Activated T-helper 17 cell treated with anti-CD3 and anti-CD28 coated beads, Interleukin-2, amount 50 U/mL, for 72 hours (primary cell): Measurements from ENCODE around the gene CD8B. TPM values are rescaled to one million over a fixed set of nuclear protein-coding genes. Genes with fewer than 3 reads are reported as not detected.
A peak's percentile ranks its signal among the peaks of the same experiment; 100 is the strongest.
"Not testable (repeated sequence)": the region's sequence is repeated elsewhere in the genome, so short reads cannot be mapped to it uniquely, and the experiment has no call there.

Experiments used
- ATAC-seq: fragments of 150-1000 bp; cut with Tn5 transposase; replicated peaks from 2 replicates; pipeline ENCODE4 v1.10.0; 2021; ENCODE audit warnings: mild to moderate bottlenecking, moderate library complexity
- H3K27ac Mint-ChIP-seq: one replicate; pipeline ENCODE4 v1.8.0; 2022; ENCODE audit warnings: mixed read lengths
- H3K27me3 Mint-ChIP-seq: one replicate; pipeline ENCODE4 v1.8.0; 2022; ENCODE audit warnings: mixed read lengths
- H3K36me3 Mint-ChIP-seq: one replicate; pipeline ENCODE4 v1.8.0; 2022; ENCODE audit warnings: low read depth, mild to moderate bottlenecking, mixed read lengths
- H3K4me1 Mint-ChIP-seq: one replicate; pipeline ENCODE4 v1.8.0; 2022; ENCODE audit warnings: mixed read lengths
- H3K4me3 Mint-ChIP-seq: one replicate; pipeline ENCODE4 v1.8.0; 2022; ENCODE audit warnings: mild to moderate bottlenecking, mixed read lengths
- H3K9me3 Mint-ChIP-seq: one replicate; pipeline ENCODE4 v1.8.0; 2022; ENCODE audit warnings: mixed read lengths
- total RNA-seq, 2 donors: library from RNA; stranded (reverse); gene quantifications; one replicate each; pipeline ENCODE4 v1.2.3, GENCODE V29; 2022

The CD8B gene
- under 1 TPM in 1 of 2 donors, not detected in 1; 0.63 TPM for total RNA-seq

DNA sequence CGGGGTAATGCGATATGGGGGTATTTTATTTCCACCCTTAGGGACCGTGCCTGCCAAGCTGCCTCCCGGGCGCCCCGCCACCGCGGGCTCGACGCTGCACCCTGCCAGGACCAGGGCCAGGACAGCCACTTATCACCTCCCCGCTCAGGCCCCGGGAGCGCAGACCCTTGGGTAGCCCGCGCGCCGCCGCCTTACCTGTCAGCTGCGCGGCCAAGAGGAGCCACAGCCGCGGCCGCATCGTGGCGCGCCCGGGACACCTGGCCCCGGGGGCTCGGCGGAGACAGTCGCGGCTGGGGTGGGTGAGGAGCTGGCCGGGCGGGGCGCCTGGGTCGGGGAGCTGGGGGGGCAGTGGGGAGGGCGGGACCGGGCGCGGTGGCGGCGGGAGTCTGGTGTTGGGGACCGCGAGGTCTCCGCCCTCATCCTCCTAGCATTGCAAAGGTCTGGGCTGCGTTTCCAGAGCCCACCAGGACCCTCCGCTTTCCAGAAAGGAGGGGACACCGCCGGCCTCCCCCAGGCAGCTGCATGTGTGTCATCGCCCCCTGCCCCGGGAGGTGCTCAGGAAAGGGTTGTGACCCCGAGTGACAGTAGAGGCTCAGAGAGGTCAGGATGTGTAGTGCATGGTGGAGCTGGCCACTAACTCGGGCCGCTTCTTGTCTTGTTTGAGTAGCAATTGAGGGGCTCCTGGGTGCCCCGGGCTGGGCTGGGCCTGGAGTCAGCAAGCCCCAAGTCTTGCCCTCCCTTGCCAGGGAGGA lies at the start of gene CD8B:
Gene CD8B, minus strand, starts transcription at position 259 of the 752 bp plus-strand sequence. Its CDS starts 21 bp downstream, at position 238.
- H3K36me3 Mint-ChIP-seq, H3K4me3 Mint-ChIP-seq, H3K27ac Mint-ChIP-seq, H3K4me1 Mint-ChIP-seq, ATAC-seq, H3K9me3 Mint-ChIP-seq: not testable (repeated sequence)
- H3K27me3 Mint-ChIP-seq, result peaks cover 15% of the 10 kb centered on the region

- ATAC-seq, H3K27ac Mint-ChIP-seq, H3K36me3 Mint-ChIP-seq, H3K4me1 Mint-ChIP-seq, H3K9me3 Mint-ChIP-seq, H3K27me3 Mint-ChIP-seq, H3K4me3 Mint-ChIP-seq: not testable (repeated sequence)
Measured at GRCh38 chr2:86905868-86906267, 44.2 kb upstream of the CD8B start.

- not testable (repeated sequence) for H3K4me1 Mint-ChIP-seq, ATAC-seq, H3K9me3 Mint-ChIP-seq, H3K27me3 Mint-ChIP-seq, H3K36me3 Mint-ChIP-seq, H3K27ac Mint-ChIP-seq, H3K4me3 Mint-ChIP-seq
Measured at GRCh38 chr2:86900687-86901086, 39.0 kb upstream of the CD8B start.

DNA sequence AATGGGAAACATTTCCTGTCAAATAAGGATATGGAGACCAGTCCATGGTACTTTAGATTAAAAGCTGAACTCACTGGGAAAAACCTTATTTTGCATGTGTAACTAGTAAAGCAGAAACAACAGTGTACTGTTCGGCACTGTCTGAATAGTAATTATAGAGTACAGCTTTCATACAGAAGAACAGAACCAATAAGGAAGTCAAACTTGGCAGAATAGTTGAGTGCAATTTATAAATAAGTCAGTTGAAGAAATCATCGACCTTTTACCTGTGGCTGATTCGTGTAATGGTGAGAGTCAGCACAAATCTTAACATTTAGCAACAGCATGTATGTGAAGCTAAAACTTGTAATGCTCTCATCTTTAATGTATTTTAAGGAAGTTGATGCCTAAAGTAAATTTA lies 24.3 kb upstream of the CD8B start:
- H3K27ac Mint-ChIP-seq, H3K9me3 Mint-ChIP-seq, ATAC-seq, H3K4me3 Mint-ChIP-seq, H3K27me3 Mint-ChIP-seq, H3K36me3 Mint-ChIP-seq, H3K4me1 Mint-ChIP-seq: not testable (repeated sequence)

GRCh38 chr2:86882865-86883264 lies 21.2 kb upstream of the CD8B start:
- H3K4me1 Mint-ChIP-seq, H3K27ac Mint-ChIP-seq, H3K27me3 Mint-ChIP-seq, H3K4me3 Mint-ChIP-seq, H3K36me3 Mint-ChIP-seq, H3K9me3 Mint-ChIP-seq, ATAC-seq: not testable (repeated sequence)

DNA sequence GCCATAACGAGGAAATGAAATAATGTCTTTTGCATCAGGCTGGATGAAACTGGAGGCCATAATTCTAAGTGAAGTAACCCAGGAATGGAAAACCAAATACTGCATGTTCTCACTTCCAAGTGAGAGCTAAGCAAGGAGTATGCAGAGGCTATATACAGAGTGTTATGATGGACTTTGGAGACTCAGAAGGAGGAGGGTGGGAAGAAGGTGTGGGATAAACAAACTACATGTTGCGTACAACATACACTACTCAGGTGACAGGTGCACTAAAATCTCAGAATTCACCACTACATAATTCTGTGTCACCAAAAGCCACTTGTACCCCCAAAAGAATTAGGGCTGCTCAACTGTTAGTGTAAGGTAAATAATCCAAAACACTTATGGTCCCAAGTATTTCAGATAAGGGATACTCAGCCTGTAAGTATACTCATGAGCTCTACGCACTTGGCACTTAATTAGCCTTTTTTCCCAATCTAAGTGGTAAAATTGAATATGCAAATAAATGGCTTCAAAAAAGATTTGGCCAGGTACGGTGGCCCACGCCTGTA lies 20.5 kb upstream of the CD8B start:
- not testable (repeated sequence) for H3K4me3 Mint-ChIP-seq, H3K27ac Mint-ChIP-seq, H3K4me1 Mint-ChIP-seq, H3K36me3 Mint-ChIP-seq, H3K27me3 Mint-ChIP-seq, H3K9me3 Mint-ChIP-seq, ATAC-seq

- H3K27me3 Mint-ChIP-seq, ATAC-seq, H3K27ac Mint-ChIP-seq, H3K4me3 Mint-ChIP-seq, H3K4me1 Mint-ChIP-seq, H3K36me3 Mint-ChIP-seq, H3K9me3 Mint-ChIP-seq: not testable (repeated sequence)
Measured at GRCh38 chr2:86878986-86879385, 17.3 kb upstream of the CD8B start.

- not testable (repeated sequence) for H3K27ac Mint-ChIP-seq, H3K4me3 Mint-ChIP-seq, H3K27me3 Mint-ChIP-seq, H3K9me3 Mint-ChIP-seq, H3K4me1 Mint-ChIP-seq, H3K36me3 Mint-ChIP-seq
- peak; percentile 39 for ATAC-seq
Measured at GRCh38 chr2:86870941-86871340, 9.3 kb upstream of the CD8B start.

DNA sequence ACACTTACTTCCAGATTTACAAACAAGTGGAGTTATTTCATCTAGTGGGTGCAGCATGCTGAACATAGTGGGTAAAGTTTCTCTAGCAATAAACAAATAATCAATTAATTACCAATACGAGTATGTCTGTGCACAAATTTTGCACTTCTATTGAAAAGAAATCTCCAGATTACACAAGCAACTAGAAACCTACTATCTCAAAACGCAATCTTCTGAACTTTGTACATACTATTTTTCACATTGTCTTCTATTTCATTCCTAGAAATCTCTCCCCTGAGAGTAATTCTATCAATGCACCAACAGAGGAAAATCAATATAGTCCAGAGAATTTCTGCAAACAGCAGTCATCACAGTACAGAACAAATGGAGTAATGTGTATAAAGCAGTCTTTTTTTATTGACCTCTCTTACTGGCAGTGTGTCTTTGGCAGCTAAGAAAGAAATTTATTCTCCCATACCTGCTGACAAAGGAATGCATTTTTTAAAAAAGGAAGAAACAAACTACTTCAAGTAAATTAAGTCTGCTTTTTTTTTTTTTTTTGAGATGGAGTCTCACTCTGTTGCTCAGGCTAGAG lies 7.3 kb upstream of the CD8B start:
- not testable (repeated sequence) for H3K27ac Mint-ChIP-seq, ATAC-seq, H3K36me3 Mint-ChIP-seq, H3K27me3 Mint-ChIP-seq, H3K4me3 Mint-ChIP-seq, H3K9me3 Mint-ChIP-seq, H3K4me1 Mint-ChIP-seq

DNA sequence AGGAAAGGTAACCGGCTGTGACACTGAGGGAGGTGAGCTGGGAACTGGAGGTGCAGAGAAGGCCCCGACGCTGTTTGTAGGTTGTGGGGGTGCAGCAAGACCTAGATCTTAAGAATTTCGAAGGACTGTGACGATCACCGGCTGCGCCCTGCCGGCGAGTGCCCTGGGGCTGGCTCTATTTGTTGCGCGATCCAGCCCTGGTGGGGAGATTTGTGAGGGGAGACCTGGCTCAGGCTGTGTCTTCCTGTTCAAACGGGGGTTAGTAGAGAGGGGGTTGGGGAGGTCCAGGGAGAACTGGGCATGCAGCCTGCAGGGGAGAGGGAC lies 656 bp upstream of the CD8B start:
- not testable (repeated sequence) for H3K4me3 Mint-ChIP-seq, H3K27ac Mint-ChIP-seq, H3K36me3 Mint-ChIP-seq, H3K4me1 Mint-ChIP-seq, ATAC-seq, H3K9me3 Mint-ChIP-seq
- H3K27me3 Mint-ChIP-seq, result peaks cover 15% of the 10 kb centered on the region

DNA sequence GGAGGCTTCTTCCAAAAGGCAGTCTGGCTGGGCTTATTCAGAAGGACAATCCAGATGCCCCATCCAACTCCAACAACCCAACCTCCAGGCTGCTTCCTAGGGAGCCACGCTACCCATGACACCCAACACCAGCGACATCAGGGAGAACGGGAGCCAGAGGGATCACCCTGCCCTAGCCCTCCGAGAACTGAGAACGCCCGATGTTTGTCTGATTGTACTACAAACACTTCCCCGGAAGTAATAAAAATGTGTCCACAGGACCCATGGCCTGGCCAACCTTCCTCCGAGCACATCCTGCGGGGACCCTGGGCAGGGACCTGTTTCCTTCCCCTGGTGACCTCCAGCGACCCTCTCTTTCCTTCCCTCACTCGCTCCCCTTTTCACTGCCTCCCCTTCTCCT lies 511 bp downstream of the CD8B start:
- not testable (repeated sequence) for H3K4me3 Mint-ChIP-seq, H3K27ac Mint-ChIP-seq, ATAC-seq, H3K36me3 Mint-ChIP-seq, H3K9me3 Mint-ChIP-seq, H3K4me1 Mint-ChIP-seq
- peaks cover 15% of the 10 kb centered on the region for H3K27me3 Mint-ChIP-seq

DNA sequence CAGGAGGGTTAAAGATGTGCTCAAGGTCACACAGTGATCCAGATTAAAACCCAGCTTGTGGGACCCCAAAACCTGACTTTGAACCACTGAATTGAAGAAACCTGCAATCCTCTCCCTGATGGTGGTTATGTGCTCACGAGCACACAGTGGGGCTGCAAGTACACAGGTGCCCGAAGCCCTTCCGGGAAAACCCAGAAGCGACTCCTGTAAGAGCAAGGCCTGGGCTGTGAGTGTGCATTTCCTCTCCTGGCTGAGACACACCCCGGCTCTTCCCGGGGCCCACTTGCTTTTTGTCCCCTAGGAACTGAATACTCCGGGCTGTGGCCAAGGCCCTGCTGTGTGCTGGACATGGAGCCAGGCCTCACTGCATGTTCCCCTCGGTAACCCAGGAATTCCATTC lies 1.1 kb downstream of the CD8B start:
- H3K4me1 Mint-ChIP-seq, H3K4me3 Mint-ChIP-seq, H3K27ac Mint-ChIP-seq, H3K9me3 Mint-ChIP-seq, H3K36me3 Mint-ChIP-seq, ATAC-seq: not testable (repeated sequence)
- H3K27me3 Mint-ChIP-seq, result peaks cover 17% of the 10 kb centered on the region

- not testable (repeated sequence) for H3K36me3 Mint-ChIP-seq, H3K9me3 Mint-ChIP-seq, ATAC-seq, H3K4me1 Mint-ChIP-seq, H3K27ac Mint-ChIP-seq, H3K4me3 Mint-ChIP-seq
- H3K27me3 Mint-ChIP-seq, result peaks cover 14% of the 10 kb centered on the region
Measured at GRCh38 chr2:86857688-86858087, 4.0 kb downstream of the CD8B start.

- H3K9me3 Mint-ChIP-seq, H3K36me3 Mint-ChIP-seq, H3K4me1 Mint-ChIP-seq, H3K4me3 Mint-ChIP-seq, ATAC-seq, H3K27ac Mint-ChIP-seq: not testable (repeated sequence)
- peaks cover 14% of the 10 kb centered on the region for H3K27me3 Mint-ChIP-seq
Measured at GRCh38 chr2:86856498-86856897, 5.2 kb downstream of the CD8B start.

DNA sequence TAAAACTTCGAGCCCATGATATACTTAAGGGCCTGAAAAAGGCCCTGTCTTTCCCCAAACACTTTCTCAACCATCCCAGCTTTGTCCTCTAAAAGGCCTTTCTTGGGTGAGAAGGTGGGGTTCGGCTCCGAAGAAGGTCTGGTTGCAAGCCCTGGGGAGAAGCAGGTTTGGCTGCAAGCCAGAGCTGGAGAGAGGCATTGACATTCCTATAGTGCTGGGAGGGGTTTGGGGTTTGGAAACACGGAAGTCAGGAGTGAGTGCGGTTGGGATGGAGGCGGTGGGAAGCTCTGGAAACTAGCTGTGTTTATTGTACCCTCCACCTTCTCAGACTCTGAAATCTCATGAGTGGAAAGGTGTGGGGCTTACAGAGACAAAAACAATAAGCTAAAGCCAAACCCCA lies 5.7 kb downstream of the CD8B start:
- H3K4me3 Mint-ChIP-seq, H3K27ac Mint-ChIP-seq, H3K36me3 Mint-ChIP-seq, H3K4me1 Mint-ChIP-seq, ATAC-seq, H3K9me3 Mint-ChIP-seq: not testable (repeated sequence)
- peaks cover 11% of the 10 kb centered on the region for H3K27me3 Mint-ChIP-seq
